ENCODE results near the gene EPHA4.
A peak's percentile ranks its signal among the peaks of the same experiment; 100 is the strongest.

- TF ChIP-seq, protein P1, sequence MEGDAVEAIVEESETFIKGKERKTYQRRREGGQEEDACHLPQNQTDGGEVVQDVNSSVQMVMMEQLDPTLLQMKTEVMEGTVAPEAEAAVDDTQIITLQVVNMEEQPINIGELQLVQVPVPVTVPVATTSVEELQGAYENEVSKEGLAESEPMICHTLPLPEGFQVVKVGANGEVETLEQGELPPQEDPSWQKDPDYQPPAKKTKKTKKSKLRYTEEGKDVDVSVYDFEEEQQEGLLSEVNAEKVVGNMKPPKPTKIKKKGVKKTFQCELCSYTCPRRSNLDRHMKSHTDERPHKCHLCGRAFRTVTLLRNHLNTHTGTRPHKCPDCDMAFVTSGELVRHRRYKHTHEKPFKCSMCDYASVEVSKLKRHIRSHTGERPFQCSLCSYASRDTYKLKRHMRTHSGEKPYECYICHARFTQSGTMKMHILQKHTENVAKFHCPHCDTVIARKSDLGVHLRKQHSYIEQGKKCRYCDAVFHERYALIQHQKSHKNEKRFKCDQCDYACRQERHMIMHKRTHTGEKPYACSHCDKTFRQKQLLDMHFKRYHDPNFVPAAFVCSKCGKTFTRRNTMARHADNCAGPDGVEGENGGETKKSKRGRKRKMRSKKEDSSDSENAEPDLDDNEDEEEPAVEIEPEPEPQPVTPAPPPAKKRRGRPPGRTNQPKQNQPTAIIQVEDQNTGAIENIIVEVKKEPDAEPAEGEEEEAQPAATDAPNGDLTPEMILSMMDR (IDR thresholded peaks at IDR 0.05; ENCODE audit: low read depth, low read length, missing input control) = peak; percentile 93
- TF ChIP-seq HNF4A (conservative IDR thresholded peaks at IDR 0.05) (no peak), GABPA (IDR thresholded peaks at IDR 0.05 in 1 of 2, conservative IDR thresholded peaks at IDR 0.05 in 1 of 2) (no peak), MAX (IDR thresholded peaks at IDR 0.05) (no peak), JUND (IDR thresholded peaks at IDR 0.05) (no peak), TAF1 (conservative IDR thresholded peaks at IDR 0.05) (no peak), SP1 (IDR thresholded peaks at IDR 0.05) (no peak), RAD21 (IDR thresholded peaks at IDR 0.05) (peak; percentile 93 to 95), NR2F2 (IDR thresholded peaks at IDR 0.05) (no peak), HNF4G (IDR thresholded peaks at IDR 0.05) (no peak), YY1 (IDR thresholded peaks at IDR 0.05) (no peak), EGR1 (IDR thresholded peaks at IDR 0.05; ENCODE audit: low read depth in 2 of 2) (no peak)
- TF ChIP-seq, protein P2, sequence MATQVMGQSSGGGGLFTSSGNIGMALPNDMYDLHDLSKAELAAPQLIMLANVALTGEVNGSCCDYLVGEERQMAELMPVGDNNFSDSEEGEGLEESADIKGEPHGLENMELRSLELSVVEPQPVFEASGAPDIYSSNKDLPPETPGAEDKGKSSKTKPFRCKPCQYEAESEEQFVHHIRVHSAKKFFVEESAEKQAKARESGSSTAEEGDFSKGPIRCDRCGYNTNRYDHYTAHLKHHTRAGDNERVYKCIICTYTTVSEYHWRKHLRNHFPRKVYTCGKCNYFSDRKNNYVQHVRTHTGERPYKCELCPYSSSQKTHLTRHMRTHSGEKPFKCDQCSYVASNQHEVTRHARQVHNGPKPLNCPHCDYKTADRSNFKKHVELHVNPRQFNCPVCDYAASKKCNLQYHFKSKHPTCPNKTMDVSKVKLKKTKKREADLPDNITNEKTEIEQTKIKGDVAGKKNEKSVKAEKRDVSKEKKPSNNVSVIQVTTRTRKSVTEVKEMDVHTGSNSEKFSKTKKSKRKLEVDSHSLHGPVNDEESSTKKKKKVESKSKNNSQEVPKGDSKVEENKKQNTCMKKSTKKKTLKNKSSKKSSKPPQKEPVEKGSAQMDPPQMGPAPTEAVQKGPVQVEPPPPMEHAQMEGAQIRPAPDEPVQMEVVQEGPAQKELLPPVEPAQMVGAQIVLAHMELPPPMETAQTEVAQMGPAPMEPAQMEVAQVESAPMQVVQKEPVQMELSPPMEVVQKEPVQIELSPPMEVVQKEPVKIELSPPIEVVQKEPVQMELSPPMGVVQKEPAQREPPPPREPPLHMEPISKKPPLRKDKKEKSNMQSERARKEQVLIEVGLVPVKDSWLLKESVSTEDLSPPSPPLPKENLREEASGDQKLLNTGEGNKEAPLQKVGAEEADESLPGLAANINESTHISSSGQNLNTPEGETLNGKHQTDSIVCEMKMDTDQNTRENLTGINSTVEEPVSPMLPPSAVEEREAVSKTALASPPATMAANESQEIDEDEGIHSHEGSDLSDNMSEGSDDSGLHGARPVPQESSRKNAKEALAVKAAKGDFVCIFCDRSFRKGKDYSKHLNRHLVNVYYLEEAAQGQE (IDR thresholded peaks at IDR 0.05) = no peak
- TF ChIP-seq, protein P3, sequence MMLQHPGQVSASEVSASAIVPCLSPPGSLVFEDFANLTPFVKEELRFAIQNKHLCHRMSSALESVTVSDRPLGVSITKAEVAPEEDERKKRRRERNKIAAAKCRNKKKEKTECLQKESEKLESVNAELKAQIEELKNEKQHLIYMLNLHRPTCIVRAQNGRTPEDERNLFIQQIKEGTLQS (IDR thresholded peaks at IDR 0.05) = no peak
Measured at GRCh38 chr2:221573430-221574230, 1.5 kb upstream of the EPHA4 start.

Data from liver (tissue), 3 donors.